Stimulated activated effector memory CD8-positive, alpha-beta T cell treated with anti-CD3 and anti-CD28 coated beads, Interleukin-12 subunit alpha, Interleukin-12 subunit beta, amount 100 ng/mL, for 72 hours (primary cell): ENCODE measurements around the gene ARHGEF6.
A peak's percentile ranks its signal among the peaks of the same experiment; 100 is the strongest.

ENCODE experiments used
- ATAC-seq: fragments of 150-1000 bp; cut with Tn5 transposase; 2 replicates; pipeline ENCODE4 v1.10.0; 2021
- DNase-seq, 2 donors: peaks; one replicate each; pipeline ENCODE4 v3.0.0; 2021 to 2022; ENCODE audit warnings: low spot score in 2 of 2
- H3K27ac Mint-ChIP-seq: one replicate; pipeline ENCODE4 v1.8.0; 2022; ENCODE audit warnings: mild to moderate bottlenecking, mixed read lengths
- H3K36me3 Mint-ChIP-seq: one replicate; pipeline ENCODE4 v1.8.0; 2022; ENCODE audit warnings: mild to moderate bottlenecking, mixed read lengths
- H3K4me1 Mint-ChIP-seq: one replicate; pipeline ENCODE4 v1.8.0; 2022; ENCODE audit warnings: mixed read lengths
- H3K4me3 Mint-ChIP-seq: one replicate; pipeline ENCODE4 v1.8.0; 2022; ENCODE audit warnings: mild to moderate bottlenecking, mixed read lengths
- H3K9me3 Mint-ChIP-seq: one replicate; pipeline ENCODE4 v1.8.0; 2022; ENCODE audit warnings: mixed read lengths

Gene ARHGEF6

DNA sequence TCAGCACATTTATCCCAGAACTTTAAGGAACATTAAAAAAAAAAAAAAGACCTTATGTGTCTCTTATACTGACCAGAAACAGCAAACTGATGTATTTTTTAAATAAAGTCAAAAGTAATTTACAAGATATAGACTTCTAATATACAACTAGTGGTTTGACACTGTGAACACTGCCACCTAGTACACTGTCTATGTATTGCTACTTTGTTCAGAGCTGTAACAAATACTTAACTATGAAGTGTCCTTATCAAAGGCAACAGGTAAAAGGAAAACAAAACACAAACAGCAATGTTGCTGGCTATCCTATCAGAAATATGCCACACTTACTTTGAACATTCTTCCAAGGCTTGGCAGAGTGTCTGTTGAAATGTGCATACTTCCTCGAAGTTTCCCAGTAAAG lies 72.4 kb downstream of the ARHGEF6 start:
- Mint-ChIP-seq H3K4me1 (peaks cover 11% of the 10 kb centered on the region), H3K9me3 (no peaks in the 10 kb centered on the region), H3K27ac (no peak overlapping the region), H3K36me3 (peaks cover 64% of the 10 kb centered on the region), H3K4me3 (no peak overlapping the region)
- no peak for DNase-seq
- ATAC-seq: no peak

DNA sequence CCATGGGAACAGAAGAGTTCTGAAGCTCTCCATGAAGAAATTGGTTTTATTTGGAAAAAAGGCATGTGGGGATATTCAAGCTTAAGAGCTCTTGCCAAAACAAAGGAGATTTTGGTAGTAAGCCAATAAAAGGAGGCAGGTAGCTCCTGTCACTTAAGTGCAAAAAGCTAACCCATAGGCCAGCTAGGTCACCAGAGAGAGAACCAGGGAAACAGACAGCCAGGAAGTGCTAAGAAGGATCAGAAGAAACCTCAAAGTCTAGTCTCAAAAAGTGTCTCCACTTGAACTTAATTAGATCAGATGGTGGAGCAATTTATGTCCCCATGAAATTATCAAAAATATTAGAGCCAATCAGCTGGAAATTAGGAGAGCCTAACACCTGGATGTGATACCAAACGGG lies 83.6 kb downstream of the ARHGEF6 start:
- peak overlapping the region; percentile 89 for H3K27ac Mint-ChIP-seq
- ATAC-seq (no peak), DNase-seq (no peak)
- peaks cover 8% of the 10 kb centered on the region for H3K9me3 Mint-ChIP-seq
- H3K36me3 Mint-ChIP-seq: peaks cover 25% of the 10 kb centered on the region
- H3K4me3 Mint-ChIP-seq: no peak overlapping the region
- peaks cover 26% of the 10 kb centered on the region for H3K4me1 Mint-ChIP-seq

DNA sequence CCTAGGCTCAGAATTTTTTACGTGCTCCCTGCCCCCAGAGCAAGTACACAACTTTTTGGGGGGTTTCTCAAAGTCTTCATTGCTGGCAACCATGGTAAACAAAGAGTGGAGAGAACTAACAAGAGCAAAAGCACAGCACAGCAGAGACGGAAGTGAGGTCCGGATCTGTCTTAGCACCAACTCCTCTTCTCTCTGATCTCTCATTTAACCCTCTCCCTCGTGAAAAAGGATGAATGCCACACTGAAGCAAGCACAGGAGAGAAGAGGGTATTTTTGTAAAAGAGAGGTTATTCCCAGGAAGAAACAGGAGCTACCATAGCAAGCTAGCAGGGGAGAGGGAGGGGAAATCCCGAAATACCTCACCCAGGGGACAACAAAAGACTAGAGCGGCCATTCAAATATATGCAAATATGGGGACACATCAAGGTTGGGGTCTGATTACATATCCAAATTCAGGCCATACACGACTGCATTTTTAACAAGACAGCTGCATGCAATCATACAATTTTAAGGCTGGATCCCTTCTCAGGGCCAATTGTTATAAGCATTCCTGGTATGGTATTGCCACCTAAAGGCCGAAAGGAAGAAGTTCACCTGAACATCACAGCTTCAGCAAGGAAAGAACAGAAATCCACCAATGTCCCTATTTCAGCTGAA lies 86.2 kb downstream of the ARHGEF6 start:
- H3K36me3 Mint-ChIP-seq: peaks cover 17% of the 10 kb centered on the region
- H3K27ac Mint-ChIP-seq: peak overlapping the region; percentile 95
- DNase-seq (no peak), ATAC-seq (peak; percentile 83)
- peaks cover 43% of the 10 kb centered on the region for H3K4me1 Mint-ChIP-seq
- H3K4me3 Mint-ChIP-seq: peak overlapping the region; percentile 65
- peaks cover 5% of the 10 kb centered on the region for H3K9me3 Mint-ChIP-seq

GRCh38 chrX:136692271-136692670 lies 88.5 kb downstream of the ARHGEF6 start:
- peak overlapping the region; percentile 16 for H3K4me3 Mint-ChIP-seq
- H3K4me1 Mint-ChIP-seq: peaks cover 54% of the 10 kb centered on the region
- ATAC-seq (no peak), DNase-seq (no peak)
- peaks cover 11% of the 10 kb centered on the region for H3K36me3 Mint-ChIP-seq
- H3K27ac Mint-ChIP-seq: peak overlapping the region; percentile 76
- no peaks in the 10 kb centered on the region for H3K9me3 Mint-ChIP-seq

GRCh38 chrX:136691028-136691809 lies 89.5 kb downstream of the ARHGEF6 start:
- DNase-seq (no peak), ATAC-seq (peak; percentile 60)
- peak overlapping the region; percentile 76 for H3K27ac Mint-ChIP-seq
- no peaks in the 10 kb centered on the region for H3K9me3 Mint-ChIP-seq
- peaks cover 11% of the 10 kb centered on the region for H3K36me3 Mint-ChIP-seq
- peak overlapping the region; percentile 16 for H3K4me3 Mint-ChIP-seq
- H3K4me1 Mint-ChIP-seq: peaks cover 52% of the 10 kb centered on the region

DNA sequence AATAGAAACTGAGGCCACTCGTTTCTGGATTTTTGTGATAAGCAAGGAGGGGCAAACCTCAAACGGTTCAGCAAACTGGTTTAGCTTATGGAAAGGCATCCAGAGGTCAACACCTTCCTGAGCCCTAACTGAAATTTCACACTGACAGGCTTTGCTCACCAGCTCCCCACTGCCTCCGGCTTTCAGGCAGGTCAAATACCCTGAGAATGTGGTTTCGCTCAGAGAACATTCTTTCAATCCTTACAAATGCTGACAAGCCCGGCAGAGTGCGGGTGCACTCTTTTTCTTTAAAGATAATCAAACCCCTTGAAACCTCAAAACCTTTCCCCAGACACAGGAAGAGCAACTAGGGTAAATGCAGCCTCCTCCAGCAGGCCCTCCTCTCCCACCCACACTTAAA lies 91.3 kb downstream of the ARHGEF6 start:
- ATAC-seq: no peak
- H3K4me1 Mint-ChIP-seq: peaks cover 49% of the 10 kb centered on the region
- H3K27ac Mint-ChIP-seq: peak overlapping the region; percentile 68
- DNase-seq: no peak
- peak overlapping the region; percentile 24 for H3K4me3 Mint-ChIP-seq
- H3K9me3 Mint-ChIP-seq: no peaks in the 10 kb centered on the region
- peaks cover 8% of the 10 kb centered on the region for H3K36me3 Mint-ChIP-seq

- Mint-ChIP-seq H3K36me3 (peaks cover 6% of the 10 kb centered on the region), H3K27ac (peak overlapping the region; percentile 72), H3K4me1 (peaks cover 46% of the 10 kb centered on the region), H3K4me3 (peak overlapping the region; percentile 12), H3K9me3 (no peaks in the 10 kb centered on the region)
- DNase-seq (no peak), ATAC-seq (peak; percentile 94)
Observed at GRCh38 chrX:136687457-136687856, 93.3 kb downstream of the ARHGEF6 start.

DNA sequence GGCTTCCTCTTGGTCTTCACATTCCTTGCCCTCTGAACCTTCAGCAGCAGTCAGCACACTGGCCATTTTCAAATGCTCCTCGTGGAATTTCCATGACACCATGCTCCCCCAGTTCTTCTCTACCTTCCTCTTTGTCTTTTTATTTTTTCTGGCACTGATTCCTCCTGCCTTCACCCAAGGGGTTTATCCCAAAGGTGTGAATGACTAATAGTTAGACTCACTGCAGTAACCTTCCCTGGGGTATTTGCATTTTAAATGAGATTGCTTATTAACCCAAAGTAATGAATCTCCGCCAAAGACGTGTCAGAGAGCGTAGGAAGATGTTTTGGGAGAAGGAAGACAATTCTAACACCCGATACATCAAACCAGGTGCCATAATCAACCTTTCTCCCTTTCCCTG lies 96.6 kb downstream of the ARHGEF6 start:
- H3K27ac Mint-ChIP-seq: no peak overlapping the region
- H3K9me3 Mint-ChIP-seq: no peaks in the 10 kb centered on the region
- H3K4me3 Mint-ChIP-seq: no peak overlapping the region
- ATAC-seq: no peak
- DNase-seq: no peak
- H3K4me1 Mint-ChIP-seq: peaks cover 22% of the 10 kb centered on the region
- H3K36me3 Mint-ChIP-seq: no peaks in the 10 kb centered on the region

GRCh38 chrX:136679531-136679930 lies 101.2 kb downstream of the ARHGEF6 start:
- no peak overlapping the region for H3K27ac Mint-ChIP-seq
- no peak for ATAC-seq
- H3K4me3 Mint-ChIP-seq: no peak overlapping the region
- peaks cover 13% of the 10 kb centered on the region for H3K4me1 Mint-ChIP-seq
- H3K36me3 Mint-ChIP-seq: peaks cover 35% of the 10 kb centered on the region
- H3K9me3 Mint-ChIP-seq: no peaks in the 10 kb centered on the region
- DNase-seq: no peak

GRCh38 chrX:136674270-136674985 lies 106.3 kb downstream of the ARHGEF6 start:
- Mint-ChIP-seq H3K4me1 (peaks cover 44% of the 10 kb centered on the region), H3K4me3 (peak overlapping the region; percentile 49), H3K27ac (no peak overlapping the region)

GRCh38 chrX:136671006-136671610 lies 109.6 kb downstream of the ARHGEF6 start:
- DNase-seq (no peak), ATAC-seq (peak; percentile 57)
- Mint-ChIP-seq H3K4me3 (no peak overlapping the region), H3K9me3 (no peaks in the 10 kb centered on the region), H3K4me1 (peaks cover 68% of the 10 kb centered on the region), H3K36me3 (peaks cover 86% of the 10 kb centered on the region), H3K27ac (peak overlapping the region; percentile 23)

More at GRCh38 chrX:136674270-136674985, 106.3 kb downstream of the ARHGEF6 start:
- no peak for DNase-seq
- Mint-ChIP-seq H3K9me3 (no peaks in the 10 kb centered on the region), H3K36me3 (peaks cover 74% of the 10 kb centered on the region)
- ATAC-seq: peak; percentile 45

DNA sequence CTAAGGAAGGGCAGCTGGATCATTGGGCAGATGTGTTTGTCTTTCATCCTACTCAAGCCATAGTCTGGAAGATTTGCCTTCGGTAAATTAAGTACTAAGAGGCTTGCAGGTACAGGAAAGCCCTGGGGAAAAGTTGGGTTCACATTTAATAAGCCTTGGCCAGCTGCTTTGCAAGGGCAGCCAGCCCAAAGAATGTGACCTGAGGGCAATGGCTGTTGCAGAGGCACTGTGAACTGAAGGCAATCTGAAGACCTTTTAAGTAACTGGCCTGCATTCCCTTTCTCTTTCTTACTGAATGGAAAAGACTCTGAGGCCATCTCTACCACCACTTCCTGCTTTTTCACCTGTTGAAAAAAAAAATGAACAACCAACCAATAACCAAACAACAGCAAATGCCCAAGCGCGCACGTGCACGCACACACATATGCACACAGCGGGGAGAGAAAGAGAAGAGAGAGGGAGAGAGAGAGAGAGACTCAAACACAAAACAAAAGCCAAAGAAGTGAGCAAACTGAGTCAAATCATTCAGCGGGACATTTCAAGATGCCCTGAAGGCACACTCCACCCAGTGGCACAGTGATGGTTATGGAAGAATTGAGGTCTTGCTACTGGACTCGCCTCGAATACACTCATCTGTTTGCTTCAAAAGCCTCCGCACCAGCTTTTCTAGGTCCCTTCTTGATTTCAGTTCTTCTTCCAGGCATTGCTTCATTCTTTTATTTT lies 113.1 kb downstream of the ARHGEF6 start:
- H3K27ac Mint-ChIP-seq: peak overlapping the region; percentile 32
- ATAC-seq: peak; percentile 19
- peaks cover 54% of the 10 kb centered on the region for H3K4me1 Mint-ChIP-seq
- no peak for DNase-seq
- H3K36me3 Mint-ChIP-seq: peaks cover 81% of the 10 kb centered on the region
- peaks cover 3% of the 10 kb centered on the region for H3K9me3 Mint-ChIP-seq
- peak overlapping the region; percentile 34 for H3K4me3 Mint-ChIP-seq

DNA sequence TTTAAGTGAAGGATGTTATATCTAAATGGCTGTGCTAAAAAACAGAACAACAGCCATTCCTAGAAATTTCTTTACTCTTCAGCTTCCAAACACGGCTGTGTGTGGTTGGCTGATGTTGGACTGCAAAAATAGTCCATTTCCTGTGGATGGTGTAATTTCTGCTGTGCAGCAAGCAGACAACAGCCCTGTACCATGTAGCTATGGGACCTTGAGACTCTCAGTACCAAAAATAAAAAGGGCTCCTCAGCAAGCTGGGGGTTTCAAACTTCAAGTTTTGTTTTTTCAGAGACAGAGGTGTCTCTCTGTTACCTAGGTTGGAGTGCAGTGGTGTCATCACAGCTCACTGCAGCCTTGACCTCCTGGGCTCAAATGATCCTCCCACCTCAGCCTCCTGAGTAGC lies 114.6 kb downstream of the ARHGEF6 start:
- peaks cover 45% of the 10 kb centered on the region for H3K4me1 Mint-ChIP-seq

DNA sequence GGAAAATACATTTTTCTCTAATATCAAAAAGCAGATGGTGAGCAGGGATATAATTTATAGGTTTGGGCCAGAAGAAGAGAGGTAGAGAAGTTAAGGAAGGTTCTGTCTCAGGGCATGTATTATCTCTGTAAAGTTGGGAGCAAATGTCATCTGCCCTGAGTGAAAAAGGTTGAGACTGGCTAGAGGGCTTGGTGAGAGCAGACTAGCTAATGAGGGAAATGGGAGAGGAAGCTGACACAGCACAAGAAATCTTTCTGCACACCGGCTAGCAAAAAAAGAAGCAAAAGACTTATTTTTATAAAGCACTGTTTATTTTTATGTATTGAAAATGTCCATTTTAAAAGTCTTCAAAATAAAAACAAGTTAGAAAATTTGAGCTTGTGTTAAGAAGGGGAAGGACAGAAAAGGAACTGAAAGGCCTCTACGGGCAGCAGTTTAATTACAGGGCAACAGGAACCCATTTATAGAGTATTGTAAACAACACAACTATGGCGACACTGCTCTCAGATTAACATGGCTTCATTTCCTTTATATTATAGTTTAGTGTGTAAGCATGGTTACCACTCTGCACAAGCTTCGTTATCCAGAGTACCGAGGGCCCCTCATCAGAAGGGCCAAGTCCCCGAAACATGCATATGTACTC lies 115.4 kb downstream of the ARHGEF6 start:
- H3K4me3 Mint-ChIP-seq: no peak overlapping the region
- peaks cover 63% of the 10 kb centered on the region for H3K36me3 Mint-ChIP-seq
- H3K4me1 Mint-ChIP-seq: peaks cover 48% of the 10 kb centered on the region
- peaks cover 3% of the 10 kb centered on the region for H3K9me3 Mint-ChIP-seq
- DNase-seq (no peak), ATAC-seq (no peak)
- H3K27ac Mint-ChIP-seq: no peak overlapping the region

More for the DNA sequence above, 114.6 kb downstream of the ARHGEF6 start:
- no peak overlapping the region for H3K27ac Mint-ChIP-seq
- H3K4me3 Mint-ChIP-seq: no peak overlapping the region
- no peak for ATAC-seq
- H3K36me3 Mint-ChIP-seq: peaks cover 65% of the 10 kb centered on the region
- no peak for DNase-seq
- H3K9me3 Mint-ChIP-seq: peaks cover 3% of the 10 kb centered on the region
